Stimulated activated naive CD8-positive, alpha-beta T cell treated with anti-CD3 and anti-CD28 coated beads, Interleukin-15, Interleukin-2, amounts not matched to agents 100 ng/mL and 50 ng/mL, for 24 hours (primary cell): ENCODE measurements around the gene CSGALNACT2.
"Not testable (repeated sequence)": the region's sequence is repeated elsewhere in the genome, so short reads cannot be mapped to it uniquely, and the experiment has no call there.

Experiments used
- H3K27ac Mint-ChIP-seq: one replicate; pipeline ENCODE4 v1.8.0; 2021; ENCODE audit warnings: mild to moderate bottlenecking, mixed read lengths
- H3K27me3 Mint-ChIP-seq: one replicate; pipeline ENCODE4 v1.8.0; 2021; ENCODE audit warnings: mixed read lengths
- H3K36me3 Mint-ChIP-seq: one replicate; pipeline ENCODE4 v1.8.0; 2021; ENCODE audit warnings: low read depth, mixed read lengths
- H3K4me1 Mint-ChIP-seq: one replicate; pipeline ENCODE4 v1.8.0; 2021; ENCODE audit warnings: low read depth, mixed read lengths
- H3K4me3 Mint-ChIP-seq: one replicate; pipeline ENCODE4 v1.8.0; 2021; ENCODE audit warnings: mild to moderate bottlenecking, mixed read lengths
- H3K9me3 Mint-ChIP-seq: one replicate; pipeline ENCODE4 v1.8.0; 2021; ENCODE audit warnings: mixed read lengths

The CSGALNACT2 gene, protein sequence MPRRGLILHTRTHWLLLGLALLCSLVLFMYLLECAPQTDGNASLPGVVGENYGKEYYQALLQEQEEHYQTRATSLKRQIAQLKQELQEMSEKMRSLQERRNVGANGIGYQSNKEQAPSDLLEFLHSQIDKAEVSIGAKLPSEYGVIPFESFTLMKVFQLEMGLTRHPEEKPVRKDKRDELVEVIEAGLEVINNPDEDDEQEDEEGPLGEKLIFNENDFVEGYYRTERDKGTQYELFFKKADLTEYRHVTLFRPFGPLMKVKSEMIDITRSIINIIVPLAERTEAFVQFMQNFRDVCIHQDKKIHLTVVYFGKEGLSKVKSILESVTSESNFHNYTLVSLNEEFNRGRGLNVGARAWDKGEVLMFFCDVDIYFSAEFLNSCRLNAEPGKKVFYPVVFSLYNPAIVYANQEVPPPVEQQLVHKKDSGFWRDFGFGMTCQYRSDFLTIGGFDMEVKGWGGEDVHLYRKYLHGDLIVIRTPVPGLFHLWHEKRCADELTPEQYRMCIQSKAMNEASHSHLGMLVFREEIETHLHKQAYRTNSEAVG

GRCh38 chr10:43138021-43138756, at the start of gene CSGALNACT2:
CSGALNACT2 (plus strand) TSS chr10:43138445; CDS start chr10:43155150, 16,705 bp downstream.
- Mint-ChIP-seq H3K4me1 (peaks cover 59% of the 10 kb centered on the region), H3K27ac (peak within 1 kb of the TSS; percentile 99), H3K9me3 (no peaks in the 10 kb centered on the region), H3K36me3 (peaks cover 10% of the 10 kb centered on the region), H3K27me3 (no peaks in the 10 kb centered on the region), H3K4me3 (peak within 1 kb of the TSS; percentile 93)

GRCh38 chr10:43089519-43089918, 48.7 kb upstream of the CSGALNACT2 start:
- Mint-ChIP-seq H3K36me3 (no peaks in the 10 kb centered on the region), H3K9me3 (no peaks in the 10 kb centered on the region), H3K27ac (no peak overlapping the region), H3K4me1 (no peaks in the 10 kb centered on the region), H3K27me3 (peaks cover 3% of the 10 kb centered on the region), H3K4me3 (no peak overlapping the region)

DNA sequence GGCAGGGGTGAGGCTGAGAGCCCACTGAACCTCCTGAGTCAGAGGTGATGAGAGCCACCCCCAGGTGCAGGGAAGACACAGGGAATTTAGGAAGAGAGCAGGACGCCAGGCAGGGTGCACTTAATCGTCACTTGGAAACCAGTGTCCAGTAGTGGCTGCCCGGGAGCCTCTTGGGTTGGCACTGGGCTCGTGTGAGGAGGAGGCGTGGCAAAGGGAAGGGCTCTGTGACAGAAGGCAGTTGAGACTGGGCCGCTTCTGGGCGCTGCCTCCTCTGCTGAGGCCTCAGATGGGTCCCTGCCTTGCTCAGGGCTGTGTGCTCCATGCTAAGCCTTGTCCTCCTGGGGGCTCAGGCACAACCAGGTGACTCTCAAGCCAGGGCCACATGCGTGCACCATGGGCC, 48.1 kb upstream of the CSGALNACT2 start:
- Mint-ChIP-seq H3K4me3 (no peak overlapping the region), H3K27ac (no peak overlapping the region), H3K4me1 (no peaks in the 10 kb centered on the region), H3K36me3 (no peaks in the 10 kb centered on the region), H3K9me3 (no peaks in the 10 kb centered on the region), H3K27me3 (peaks cover 3% of the 10 kb centered on the region)

GRCh38 chr10:43090664-43091063, 47.6 kb upstream of the CSGALNACT2 start:
- Mint-ChIP-seq H3K9me3 (no peaks in the 10 kb centered on the region), H3K27ac (no peak overlapping the region), H3K4me1 (no peaks in the 10 kb centered on the region), H3K36me3 (no peaks in the 10 kb centered on the region), H3K4me3 (no peak overlapping the region), H3K27me3 (peaks cover 3% of the 10 kb centered on the region)

DNA sequence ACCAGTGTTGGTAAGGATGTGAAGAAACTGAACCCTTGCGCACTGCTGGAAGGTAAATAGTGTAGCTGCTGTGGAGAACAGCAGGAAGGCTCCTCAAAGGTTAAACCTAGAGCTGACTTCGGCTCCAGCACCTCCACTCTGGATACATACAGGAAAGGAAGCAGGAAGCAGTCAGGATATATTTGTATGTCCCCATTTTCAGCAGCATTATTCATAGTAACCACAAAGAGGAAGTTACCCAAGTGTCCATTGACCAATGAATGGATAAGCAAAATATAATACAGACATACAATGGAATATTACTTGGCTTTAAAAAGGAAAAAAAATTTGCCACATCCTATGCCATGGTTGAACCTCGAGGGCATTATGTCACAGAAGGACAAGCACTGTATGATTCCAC, 46.4 kb upstream of the CSGALNACT2 start:
- peaks cover 3% of the 10 kb centered on the region for H3K27me3 Mint-ChIP-seq
- H3K9me3 Mint-ChIP-seq = no peaks in the 10 kb centered on the region
- H3K4me1 Mint-ChIP-seq = no peaks in the 10 kb centered on the region
- no peak overlapping the region for H3K4me3 Mint-ChIP-seq
- no peaks in the 10 kb centered on the region for H3K36me3 Mint-ChIP-seq
- H3K27ac Mint-ChIP-seq = no peak overlapping the region

- Mint-ChIP-seq H3K27ac (no peak overlapping the region), H3K9me3 (no peaks in the 10 kb centered on the region), H3K27me3 (peaks cover 3% of the 10 kb centered on the region), H3K4me3 (no peak overlapping the region), H3K36me3 (no peaks in the 10 kb centered on the region), H3K4me1 (no peaks in the 10 kb centered on the region)
Measured at GRCh38 chr10:43093423-43094076, 44.7 kb upstream of the CSGALNACT2 start.

DNA sequence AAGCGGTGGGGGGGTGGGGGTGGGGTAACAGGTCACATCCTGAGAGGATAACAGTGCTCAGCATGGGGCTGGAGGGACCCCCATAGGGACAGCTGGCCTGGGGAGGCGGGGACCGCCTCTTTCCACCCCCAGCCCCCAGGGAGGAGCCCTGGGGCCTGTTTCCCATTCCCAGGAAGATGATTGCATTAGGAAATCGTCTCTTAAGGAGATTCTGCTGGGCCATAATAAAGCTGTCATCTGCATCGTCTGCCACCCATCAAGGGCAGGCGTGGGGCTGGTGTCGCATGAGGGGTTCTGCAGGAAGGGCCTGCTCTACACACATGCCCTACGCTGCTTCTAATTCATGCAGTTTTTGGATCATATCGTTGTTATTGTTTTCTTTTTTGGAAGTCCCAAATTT, 44.2 kb upstream of the CSGALNACT2 start:
- Mint-ChIP-seq H3K36me3 (no peaks in the 10 kb centered on the region), H3K9me3 (no peaks in the 10 kb centered on the region), H3K27me3 (peaks cover 3% of the 10 kb centered on the region), H3K4me3 (no peak overlapping the region), H3K27ac (no peak overlapping the region), H3K4me1 (no peaks in the 10 kb centered on the region)

DNA sequence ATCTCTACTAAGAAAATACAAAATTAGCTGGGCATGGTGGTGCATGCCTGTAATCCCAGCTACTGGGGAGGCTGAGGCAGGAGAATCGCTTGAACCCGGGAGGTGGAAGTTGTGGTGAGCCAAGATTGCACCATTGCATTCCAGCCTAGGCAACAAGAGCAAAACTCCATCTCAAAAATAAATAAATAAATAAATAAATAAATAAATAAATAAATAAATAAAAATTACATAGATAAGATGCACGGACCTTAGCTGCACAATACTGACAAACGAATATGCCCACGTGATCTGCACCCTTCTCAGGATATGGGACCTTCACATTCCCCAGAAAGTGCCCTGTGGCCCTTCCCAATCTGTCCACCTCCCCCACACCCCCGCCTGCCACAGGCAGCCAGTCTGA, 38.9 kb upstream of the CSGALNACT2 start:
- H3K27me3 Mint-ChIP-seq = peaks cover 25% of the 10 kb centered on the region
- not testable (repeated sequence) for H3K27ac Mint-ChIP-seq, H3K4me1 Mint-ChIP-seq

GRCh38 chr10:43099928-43100327, 38.3 kb upstream of the CSGALNACT2 start:
- H3K27me3 Mint-ChIP-seq = peaks cover 25% of the 10 kb centered on the region
- H3K27ac Mint-ChIP-seq = no peak overlapping the region
- no peaks in the 10 kb centered on the region for H3K36me3 Mint-ChIP-seq
- no peaks in the 10 kb centered on the region for H3K9me3 Mint-ChIP-seq
- H3K4me3 Mint-ChIP-seq = no peak overlapping the region
- H3K4me1 Mint-ChIP-seq = no peaks in the 10 kb centered on the region

More for the DNA sequence above, 38.9 kb upstream of the CSGALNACT2 start:
- H3K9me3 Mint-ChIP-seq, H3K4me3 Mint-ChIP-seq, H3K36me3 Mint-ChIP-seq: not testable (repeated sequence)

DNA sequence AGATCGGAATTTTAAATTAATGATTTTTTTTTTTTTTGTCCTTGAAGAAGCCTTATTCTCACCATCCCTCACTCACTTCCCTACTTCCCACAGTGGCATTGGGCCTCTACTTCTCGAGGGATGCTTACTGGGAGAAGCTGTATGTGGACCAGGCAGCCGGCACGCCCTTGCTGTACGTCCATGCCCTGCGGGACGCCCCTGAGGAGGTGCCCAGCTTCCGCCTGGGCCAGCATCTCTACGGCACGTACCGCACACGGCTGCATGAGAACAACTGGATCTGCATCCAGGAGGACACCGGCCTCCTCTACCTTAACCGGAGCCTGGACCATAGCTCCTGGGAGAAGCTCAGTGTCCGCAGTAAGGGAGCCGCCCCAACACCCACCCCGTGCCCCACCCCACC, 37.9 kb upstream of the CSGALNACT2 start:
- Mint-ChIP-seq H3K27me3 (peaks cover 25% of the 10 kb centered on the region), H3K4me1 (no peaks in the 10 kb centered on the region), H3K27ac (no peak overlapping the region), H3K4me3 (no peak overlapping the region), H3K9me3 (no peaks in the 10 kb centered on the region), H3K36me3 (no peaks in the 10 kb centered on the region)

GRCh38 chr10:43102063-43102828, 36.0 kb upstream of the CSGALNACT2 start:
- H3K36me3 Mint-ChIP-seq = no peaks in the 10 kb centered on the region
- no peaks in the 10 kb centered on the region for H3K4me1 Mint-ChIP-seq
- no peaks in the 10 kb centered on the region for H3K9me3 Mint-ChIP-seq
- peaks cover 25% of the 10 kb centered on the region for H3K27me3 Mint-ChIP-seq
- no peak overlapping the region for H3K27ac Mint-ChIP-seq
- H3K4me3 Mint-ChIP-seq = no peak overlapping the region

DNA sequence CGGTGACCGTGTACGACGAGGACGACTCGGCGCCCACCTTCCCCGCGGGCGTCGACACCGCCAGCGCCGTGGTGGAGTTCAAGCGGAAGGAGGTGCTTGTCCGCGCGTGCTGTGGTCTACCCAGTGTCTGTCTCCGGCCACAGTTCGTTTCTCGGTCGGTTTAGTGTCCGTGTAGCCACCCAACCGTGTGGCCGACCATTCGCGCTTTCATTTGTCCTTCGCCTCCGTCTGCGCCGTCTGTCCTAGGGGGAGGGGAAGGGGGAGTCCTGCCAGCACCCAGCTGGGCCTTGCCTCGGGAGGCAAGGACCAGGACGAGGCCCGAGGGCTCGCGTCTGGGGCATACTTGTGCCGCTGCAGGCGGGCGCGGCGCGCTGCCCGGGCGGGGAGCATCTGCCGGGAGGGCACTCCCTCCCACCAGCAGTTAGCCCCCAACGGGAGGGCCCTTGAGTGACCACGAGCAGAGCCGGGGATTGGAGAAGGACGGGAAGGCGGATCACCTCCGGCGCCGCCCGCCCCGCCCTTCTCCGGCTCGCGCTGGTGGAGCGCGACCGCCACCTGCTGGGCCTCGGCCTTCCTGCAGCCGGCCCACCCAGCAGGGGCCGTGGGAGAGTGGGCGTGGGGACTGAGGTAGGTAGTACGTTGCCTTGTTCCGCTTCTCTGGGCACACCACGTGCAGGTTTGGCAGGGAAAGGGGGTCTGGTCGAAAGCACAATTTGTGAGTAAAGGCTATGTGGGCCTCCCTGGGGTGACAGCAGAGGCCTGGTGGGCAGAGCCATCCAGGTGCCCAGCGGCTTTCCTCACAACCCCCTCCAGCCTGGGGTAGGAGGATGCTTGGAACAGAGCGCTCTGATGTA, 32.9 kb upstream of the CSGALNACT2 start:
- peaks cover 22% of the 10 kb centered on the region for H3K27me3 Mint-ChIP-seq
- peak overlapping the region; percentile 62 for H3K4me3 Mint-ChIP-seq
- no peaks in the 10 kb centered on the region for H3K36me3 Mint-ChIP-seq
- H3K27ac Mint-ChIP-seq = no peak overlapping the region
- no peaks in the 10 kb centered on the region for H3K4me1 Mint-ChIP-seq
- H3K9me3 Mint-ChIP-seq = no peaks in the 10 kb centered on the region

- H3K27me3 Mint-ChIP-seq = peaks cover 22% of the 10 kb centered on the region
- H3K4me1 Mint-ChIP-seq = no peaks in the 10 kb centered on the region
- H3K4me3 Mint-ChIP-seq = no peak overlapping the region
- H3K27ac Mint-ChIP-seq = no peak overlapping the region
- no peaks in the 10 kb centered on the region for H3K9me3 Mint-ChIP-seq
- no peaks in the 10 kb centered on the region for H3K36me3 Mint-ChIP-seq
Measured at GRCh38 chr10:43105956-43106229, 32.4 kb upstream of the CSGALNACT2 start.
